Measurements from ENCODE around the gene PDS5B.

- no peak for TF ChIP-seq EZH2phosphoT487 (IDR thresholded peaks at IDR 0.05; ENCODE audit: unreplicated experiment)
- TF ChIP-seq POLR2AphosphoS5 (IDR thresholded peaks at IDR 0.05; ENCODE audit: low read depth), result no peak
- TF ChIP-seq CTCF (conservative IDR thresholded peaks at IDR 0.05; ENCODE audit: low read depth in 2 of 2), result no peak
- TF ChIP-seq REST (IDR thresholded peaks at IDR 0.05; ENCODE audit: unreplicated experiment), result no peak
These were observed 95.9 kb downstream of the PDS5B start for GRCh38 chr13:32682130-32682529.

All from GM23338 (cell line).